Endothelial cell of umbilical vein (primary cell): Measurements from ENCODE around the gene SLC30A7. TPM values are rescaled to one million over a fixed set of nuclear protein-coding genes. Genes with fewer than 3 reads are reported as not detected.

ENCODE experiments used
- BruUV-seq: library from RNA; stranded (reverse); fragments of 400-500 nt; replicated peaks from 2 replicates; lab custom pipeline; 2021; lab: Mats Ljungman, UMichigan
- CTCF ChIA-PET: fragments of 300-600, 350-600 bp; sonication (Branson Sonifier 250); formaldehyde crosslinking; loops from one replicate; lab custom pipeline; 2021; ENCODE audit warnings: antibody characterized with exemption, inconsistent platforms; lab: Charles Lee
- POLR2A ChIA-PET: fragments of 300-600, 350-600 bp; sonication (Branson Sonifier 250); formaldehyde crosslinking; loops from one replicate; lab custom pipeline; 2021; ENCODE audit warnings: antibody characterized with exemption, inconsistent platforms; lab: Charles Lee
- DNase-seq: peaks from one replicate; pipeline ENCODE4 v3.0.0-alpha.2; 2011; ENCODE audit warnings: low read depth, low spot score
- FAIRE-seq: peaks from 2 replicates; lab custom pipeline; 2011; peaks lifted over from hg19 to GRCh38; lab: Jason Lieb, UNC
- H2AFZ ChIP-seq: 2 replicates; pipeline ENCODE4 v1.6.0; 2012; ENCODE audit warnings: low read depth, low read length, control low read depth, inconsistent platforms
- H3K27ac ChIP-seq: 2 replicates; pipeline ENCODE4 v1.5.1; 2011; ENCODE audit warnings: low read depth, mild to moderate bottlenecking, control low read depth, low read length, moderate library complexity; ENCODE audit not compliant: insufficient read depth
- H3K27me3 ChIP-seq, 2 experiments: 2 replicates each; pipeline versions ENCODE4 v1.6.0 to v1.6.1; 2011; ENCODE audit warnings: low read length in 2 of 2, mixed read lengths in 1 of 2; ENCODE audit not compliant: control insufficient read depth in 2 of 2, insufficient read depth in 2 of 2
- H3K36me3 ChIP-seq, 2 experiments: 2 replicates in 1 of 2; 3 replicates in 1 of 2; pipeline ENCODE4 v1.5.1; 2011; ENCODE audit warnings: low read length in 2 of 2, mild to moderate bottlenecking in 1 of 2, moderate library complexity in 1 of 2; ENCODE audit not compliant: control insufficient read depth in 2 of 2, insufficient read depth in 2 of 2; ENCODE audit errors: extremely low read depth in 1 of 2
- H3K4me1 ChIP-seq: 3 replicates; pipeline ENCODE4 v1.5.1; 2011; ENCODE audit warnings: mild to moderate bottlenecking, low read length; ENCODE audit not compliant: control insufficient read depth, insufficient read depth; ENCODE audit errors: extremely low read depth
- H3K4me2 ChIP-seq: 2 replicates; pipeline ENCODE4 v1.6.1; 2011; ENCODE audit warnings: low read length, control low read depth, mixed read lengths; ENCODE audit not compliant: insufficient read depth
- H3K4me3 ChIP-seq, 3 experiments: fragments of 200-600 bp in 1 of 3; sonication (generic), shearing (Covaris generic) in 1 of 3; replicated peaks in 1 of 3; 2 replicates each; pipeline ENCODE4 v1.5.1; 2011 to 2016; ENCODE audit warnings: control low read depth in 3 of 3, low read length in 3 of 3, mild to moderate bottlenecking in 2 of 3, inconsistent platforms in 1 of 3, low read depth in 1 of 3, moderate library complexity in 1 of 3; ENCODE audit not compliant: insufficient read depth in 1 of 3
- H3K79me2 ChIP-seq: 2 replicates; pipeline ENCODE4 v1.6.0; 2012; ENCODE audit warnings: low read length, inconsistent platforms; ENCODE audit not compliant: control insufficient read depth, insufficient read depth
- H3K9ac ChIP-seq: replicated peaks from 2 replicates; pipeline ENCODE3; 2011; ENCODE audit warnings: low read length, control low read depth; ENCODE audit not compliant: insufficient read depth; ENCODE audit errors: extremely low read depth
- H3K9me1 ChIP-seq: replicated peaks from 3 replicates; pipeline ENCODE4 v1.6.0; 2011; ENCODE audit warnings: mild to moderate bottlenecking, low read length; ENCODE audit not compliant: control insufficient read depth, insufficient read depth; ENCODE audit errors: extremely low read depth
- H3K9me3 ChIP-seq: replicated peaks from 2 replicates; pipeline ENCODE4 v1.5.1; 2012; ENCODE audit warnings: low read length, inconsistent platforms; ENCODE audit not compliant: control insufficient read depth, insufficient read depth
- H4K20me1 ChIP-seq: replicated peaks from 2 replicates; pipeline ENCODE3; 2011; ENCODE audit warnings: mild to moderate bottlenecking, low read length; ENCODE audit not compliant: control insufficient read depth, insufficient read depth; ENCODE audit errors: extremely low read depth
- CTCF ChIP-seq, 2 donors: IDR thresholded peaks; 1 replicate in 1 of 2; 2 replicates in 1 of 2; pipeline ENCODE4 v1.5.1; 2011; ENCODE audit warnings: low read length in 2 of 2, mild to moderate bottlenecking in 2 of 2, moderate library complexity in 2 of 2, control low read depth in 1 of 2, inconsistent platforms in 1 of 2, low read depth in 1 of 2; ENCODE audit not compliant: insufficient read depth in 1 of 2; ENCODE audit errors: extremely low read depth in 1 of 2
- EZH2 ChIP-seq: IDR thresholded peaks from 2 replicates; pipeline ENCODE4 v1.6.1; 2012; ENCODE audit warnings: borderline replicate concordance, low read depth, mild to moderate bottlenecking, moderate library complexity, low read length, inconsistent platforms; ENCODE audit not compliant: severe bottlenecking
- FOS ChIP-seq: IDR thresholded peaks from 2 replicates; pipeline ENCODE4 v1.6.1; 2011; ENCODE audit warnings: mild to moderate bottlenecking, low read length, moderate library complexity, borderline replicate concordance; ENCODE audit not compliant: insufficient read depth
- GATA2 ChIP-seq: IDR thresholded peaks from 2 replicates; pipeline ENCODE4 v1.7.0; 2011; ENCODE audit warnings: low read depth, mild to moderate bottlenecking, moderate library complexity, mixed read lengths, low read length; ENCODE audit not compliant: insufficient read length, insufficient read depth
- JUN ChIP-seq: IDR thresholded peaks from 2 replicates; pipeline ENCODE4 v1.6.1; 2011; ENCODE audit warnings: borderline replicate concordance, low read depth; ENCODE audit not compliant: insufficient read length, insufficient read depth
- MAX ChIP-seq: IDR thresholded peaks from 2 replicates; pipeline ENCODE4 v1.6.1; 2011; ENCODE audit not compliant: insufficient read depth, insufficient read length
- MYC ChIP-seq: IDR thresholded peaks from one replicate; pipeline ENCODE4 v1.6.1; 2011; ENCODE audit warnings: mild to moderate bottlenecking, low read depth, low read length
- POLR2A ChIP-seq: IDR thresholded peaks from 2 replicates; pipeline ENCODE4 v1.6.1; 2012; ENCODE audit warnings: low read depth, mild to moderate bottlenecking, control low read depth, low read length
- POLR2AphosphoS5 ChIP-seq: IDR thresholded peaks from 2 replicates; pipeline ENCODE4 v1.6.1; 2012; ENCODE audit warnings: low read depth, mild to moderate bottlenecking, control low read depth, low read length, moderate library complexity; ENCODE audit not compliant: insufficient read depth
- dilution Hi-C: fragments of 300-500 bp; cut with MboI; formaldehyde crosslinking; loops from one replicate; pipeline ENCODE4 v1.15.0; 2019; ENCODE audit warnings: low sequenced_read_pairs; ENCODE audit not compliant: extremely low pct_ligation_motif_present
- intact Hi-C: fragments of 100-400 bp; cut with micrococcal nuclease; formaldehyde crosslinking; loops from one replicate; pipeline ENCODE4 v1.10.0; 2022
- polyA plus RNA-seq, 4 experiments: library from polyadenylated mRNA; depleted of rRNA in 3 of 4; stranded (reverse) in 3 of 4; unstranded in 1 of 4; fragments of >200 nt; gene quantifications; 2 replicates each; pipeline versions ENCODE4 v1.2.1 to v1.2.3, GENCODE V29; 2011 to 2012; ENCODE audit warnings: missing spikeins in 1 of 4
- total RNA-seq: library from RNA; stranded (reverse); gene quantifications from 2 replicates; pipeline ENCODE4 v1.2.3, GENCODE V29; 2021

The SLC30A7 gene
- total and polyA plus RNA-seq, 2 donors (not counting 3 experiments of a cell fraction or from before 2014, with no cell fraction given), result 9.3 to 38.6 TPM

GRCh38 chr1:100928128-100928527 lies 32.2 kb downstream of the SLC30A7 start:
- no peak overlapping the region for H3K4me3 ChIP-seq
- FAIRE-seq (no peak), DNase-seq (no peak)
- dilution Hi-C loops (no loop called here), intact Hi-C loops (no loop called here)
- H3K36me3 ChIP-seq, result peaks cover 0 to 8% of the 10 kb centered on the region in 2 experiments
- H2AFZ ChIP-seq, result no peak overlapping the region
- H3K9me3 ChIP-seq, result no peaks in the 10 kb centered on the region
- H3K79me2 ChIP-seq, result peaks cover 4% of the 10 kb centered on the region
- H3K4me2 ChIP-seq, result no peak overlapping the region
- POLR2A ChIA-PET, result no interaction called here
- BruUV-seq, result no TSS peak
- CTCF ChIA-PET, result no interaction called here
- H3K27ac ChIP-seq, result no peak overlapping the region
- no peaks in the 10 kb centered on the region for H3K9me1 ChIP-seq
- H3K9ac ChIP-seq, result no peak overlapping the region
- no peaks in the 10 kb centered on the region for H3K27me3 ChIP-seq
- no peaks in the 10 kb centered on the region for H4K20me1 ChIP-seq
- H3K4me1 ChIP-seq, result peaks cover 9% of the 10 kb centered on the region
- TF ChIP-seq GATA2 (no peak), POLR2AphosphoS5 (no peak), JUN (no peak), POLR2A (no peak), EZH2 (no peak), CTCF (IDR thresholded peaks at IDR 0.05; ENCODE audit: extremely low read depth in 1 of 2, insufficient read depth in 1 of 2, low read depth in 1 of 2, low read length in 2 of 2) (no peak), MYC (no peak), MAX (no peak), FOS (no peak)
